Skeletal muscle satellite cell (primary cell): ENCODE results near the gene CAPRIN2.
A peak's percentile ranks its signal among the peaks of the same experiment; 100 is the strongest.

ENCODE experiments used
- H3K27me3 ChIP-seq: 2 replicates; pipeline ENCODE4 v1.7.0; 2013; ENCODE audit warnings: low read length; ENCODE audit not compliant: control insufficient read depth, insufficient read depth
- H3K36me3 ChIP-seq: 2 replicates; pipeline ENCODE4 v1.7.0; 2013; ENCODE audit warnings: mild to moderate bottlenecking, control low read depth, low read length; ENCODE audit not compliant: insufficient read depth
- H3K4me1 ChIP-seq: 2 replicates; pipeline ENCODE4 v1.7.0; 2013; ENCODE audit warnings: low read length; ENCODE audit not compliant: control insufficient read depth, insufficient read depth
- H3K4me2 ChIP-seq: 2 replicates; pipeline ENCODE4 v1.7.0; 2013; ENCODE audit warnings: mild to moderate bottlenecking, low read length
- H3K4me3 ChIP-seq: 2 replicates; pipeline ENCODE4 v1.7.0; 2013; ENCODE audit warnings: low read length
- H3K9ac ChIP-seq: 2 replicates; pipeline ENCODE4 v1.7.0; 2013; ENCODE audit warnings: mild to moderate bottlenecking, low read depth, low read length, moderate library complexity
- H3K9me3 ChIP-seq: replicated peaks from 2 replicates; pipeline ENCODE4 v1.7.0; 2013; ENCODE audit warnings: mild to moderate bottlenecking, control low read depth, low read length

Gene CAPRIN2

DNA sequence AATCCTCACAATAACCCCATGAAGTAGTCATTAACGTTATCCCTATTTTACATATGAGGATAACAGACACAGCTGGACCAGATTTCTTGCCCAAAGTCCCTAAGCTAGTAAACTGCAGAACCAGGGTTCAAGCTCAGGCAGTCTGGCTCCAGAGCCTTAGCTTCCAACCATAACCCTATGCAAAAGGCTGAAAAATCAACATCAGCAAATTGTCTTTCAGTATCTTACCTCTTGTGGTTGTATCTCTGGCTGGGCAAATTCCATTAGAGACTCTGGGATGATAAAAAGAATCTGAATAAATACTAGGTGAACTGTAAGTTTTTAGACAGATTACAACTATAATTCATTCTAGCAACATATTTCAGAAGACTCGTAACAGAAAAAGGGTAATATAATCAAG, 24.7 kb downstream of the CAPRIN2 start:
- Histone ChIP-seq H3K36me3 (peaks cover 64% of the 10 kb centered on the region), H3K9me3 (no peaks in the 10 kb centered on the region), H3K9ac (no peak overlapping the region)

DNA sequence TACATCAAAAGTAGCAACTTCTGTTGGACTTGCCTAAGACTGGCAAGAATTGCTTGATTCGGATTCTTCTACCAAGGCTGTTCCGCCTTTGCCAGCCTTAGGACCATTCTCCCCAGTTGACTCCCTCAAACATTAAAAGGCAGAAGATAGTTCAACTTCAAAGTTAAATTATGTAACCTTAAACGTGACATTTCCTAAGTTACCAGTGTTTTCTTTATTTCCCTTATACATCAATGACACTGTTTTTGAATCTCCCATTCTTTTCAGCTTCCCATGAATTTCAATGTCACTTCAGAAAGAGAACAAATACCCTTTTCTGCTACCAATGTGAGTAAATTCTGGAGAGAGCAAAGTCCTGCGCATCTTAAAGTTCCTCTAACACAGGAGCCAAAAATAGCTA, 25.2 kb downstream of the CAPRIN2 start:
- peaks cover 11% of the 10 kb centered on the region for H3K4me1 ChIP-seq
- no peak overlapping the region for H3K4me2 ChIP-seq
- no peak overlapping the region for H3K4me3 ChIP-seq
- H3K27me3 ChIP-seq: no peaks in the 10 kb centered on the region
- no peak overlapping the region for H3K9ac ChIP-seq
- H3K36me3 ChIP-seq: peaks cover 60% of the 10 kb centered on the region
- H3K9me3 ChIP-seq: no peaks in the 10 kb centered on the region

More for the DNA sequence above, 24.7 kb downstream of the CAPRIN2 start:
- Histone ChIP-seq H3K4me2 (no peak overlapping the region), H3K4me1 (peaks cover 11% of the 10 kb centered on the region), H3K4me3 (no peak overlapping the region), H3K27me3 (no peaks in the 10 kb centered on the region)

DNA sequence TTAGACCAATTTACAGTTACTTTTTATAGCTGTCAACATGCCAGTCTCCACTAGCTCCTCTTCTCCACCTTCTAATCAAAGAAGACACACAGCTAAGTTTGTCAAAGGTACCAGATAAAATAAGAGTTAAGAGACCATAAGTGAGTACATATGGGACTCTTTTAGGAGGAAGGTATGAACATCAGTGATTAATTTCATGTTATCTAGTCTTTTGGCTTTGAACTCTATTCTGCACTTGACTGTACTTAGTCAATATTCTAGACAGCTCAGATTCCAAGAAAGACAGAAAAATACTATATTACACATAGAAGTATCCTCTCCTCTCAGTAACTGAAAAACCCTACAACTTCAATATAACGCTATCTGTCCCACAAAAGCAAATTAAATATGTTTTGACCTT, 28.1 kb downstream of the CAPRIN2 start:
- Histone ChIP-seq H3K4me2 (no peak overlapping the region), H3K27me3 (no peaks in the 10 kb centered on the region)

DNA sequence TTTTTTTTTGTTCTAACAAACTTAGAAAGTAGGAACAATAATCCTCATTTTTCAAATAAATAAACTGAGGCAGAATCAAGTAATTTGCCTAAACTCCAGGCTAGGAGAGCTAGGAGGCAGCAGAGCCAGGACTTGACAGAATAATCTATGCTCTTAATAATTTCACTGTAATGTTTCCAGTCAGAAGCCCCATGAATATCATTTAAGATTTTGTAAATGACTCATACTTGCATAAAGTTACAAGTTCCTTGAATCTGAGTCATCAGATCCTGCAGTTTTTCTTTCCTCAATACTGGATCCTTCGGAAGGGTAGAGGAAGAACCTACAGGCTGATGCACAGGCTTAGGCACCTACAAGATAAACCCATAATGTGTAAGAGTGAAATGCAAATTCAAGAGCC, 29.0 kb downstream of the CAPRIN2 start:
- Histone ChIP-seq H3K36me3 (peaks cover 63% of the 10 kb centered on the region), H3K4me1 (peaks cover 11% of the 10 kb centered on the region), H3K4me2 (peak overlapping the region; percentile 30), H3K9ac (no peak overlapping the region), H3K9me3 (no peaks in the 10 kb centered on the region), H3K4me3 (no peak overlapping the region), H3K27me3 (no peaks in the 10 kb centered on the region)

More for the DNA sequence above, 28.1 kb downstream of the CAPRIN2 start:
- Histone ChIP-seq H3K9ac (no peak overlapping the region), H3K36me3 (peaks cover 63% of the 10 kb centered on the region), H3K4me1 (peaks cover 11% of the 10 kb centered on the region), H3K4me3 (no peak overlapping the region), H3K9me3 (no peaks in the 10 kb centered on the region)

DNA sequence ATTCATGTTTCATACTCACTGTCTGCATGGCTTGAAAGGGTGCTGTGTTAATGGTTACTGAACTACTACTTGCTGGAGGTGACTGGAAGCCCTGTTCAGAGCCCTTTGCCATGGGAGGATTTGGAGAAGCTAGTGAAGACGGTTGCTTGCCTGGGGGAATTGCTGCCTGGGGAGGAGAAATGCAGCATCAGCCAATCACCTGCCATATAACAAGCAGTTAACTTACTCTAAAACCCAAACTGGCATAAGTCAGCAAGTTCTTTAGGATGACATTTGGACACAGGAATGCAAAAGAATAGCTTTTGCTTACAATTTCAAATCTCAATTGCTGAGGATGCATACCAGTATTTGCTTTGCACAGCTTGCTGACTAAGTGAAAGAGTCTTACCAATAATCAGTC, 35.7 kb downstream of the CAPRIN2 start:
- H3K27me3 ChIP-seq: no peaks in the 10 kb centered on the region
- no peaks in the 10 kb centered on the region for H3K4me1 ChIP-seq
- H3K9ac ChIP-seq: no peak overlapping the region
- H3K4me2 ChIP-seq: no peak overlapping the region
- H3K9me3 ChIP-seq: no peaks in the 10 kb centered on the region
- peaks cover 78% of the 10 kb centered on the region for H3K36me3 ChIP-seq
- no peak overlapping the region for H3K4me3 ChIP-seq

DNA sequence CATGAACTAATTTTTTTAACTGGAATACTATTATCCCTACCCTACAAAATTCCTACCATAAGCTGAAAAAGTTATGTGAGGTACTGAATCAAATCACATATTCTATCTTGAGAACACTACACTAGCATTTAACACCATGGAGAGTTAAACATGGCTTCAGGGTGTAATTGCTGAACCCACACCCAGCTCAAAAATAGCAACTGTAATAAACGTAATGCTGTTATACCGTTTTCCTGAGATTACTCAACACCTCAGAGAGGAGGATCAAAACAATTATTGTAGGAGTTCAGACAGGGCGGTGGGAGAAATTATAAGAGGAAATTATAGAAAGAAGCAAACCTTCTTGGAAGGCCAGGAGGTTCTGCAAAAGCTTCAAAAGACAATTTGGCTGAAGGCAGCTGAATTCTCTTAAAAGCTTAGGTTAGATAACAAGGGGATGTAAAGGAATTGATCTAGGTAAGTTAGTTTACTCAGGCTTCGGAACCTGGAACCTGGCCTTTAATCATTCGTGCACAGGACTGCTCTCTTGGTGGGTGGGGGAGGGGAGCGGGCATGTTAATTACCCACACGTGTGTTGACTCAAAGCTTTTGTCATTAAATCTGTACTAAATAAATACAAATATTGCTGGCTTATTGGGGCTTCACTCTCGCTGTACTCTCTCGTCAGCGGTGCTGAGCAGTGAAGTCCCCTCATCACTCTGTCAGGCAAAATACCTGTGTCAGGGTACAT, 47.0 kb downstream of the CAPRIN2 start:
- Histone ChIP-seq H3K36me3 (peaks cover 33% of the 10 kb centered on the region), H3K9ac (no peak overlapping the region), H3K27me3 (no peaks in the 10 kb centered on the region), H3K4me1 (peaks cover 7% of the 10 kb centered on the region), H3K4me2 (no peak overlapping the region), H3K4me3 (no peak overlapping the region), H3K9me3 (no peaks in the 10 kb centered on the region)

DNA sequence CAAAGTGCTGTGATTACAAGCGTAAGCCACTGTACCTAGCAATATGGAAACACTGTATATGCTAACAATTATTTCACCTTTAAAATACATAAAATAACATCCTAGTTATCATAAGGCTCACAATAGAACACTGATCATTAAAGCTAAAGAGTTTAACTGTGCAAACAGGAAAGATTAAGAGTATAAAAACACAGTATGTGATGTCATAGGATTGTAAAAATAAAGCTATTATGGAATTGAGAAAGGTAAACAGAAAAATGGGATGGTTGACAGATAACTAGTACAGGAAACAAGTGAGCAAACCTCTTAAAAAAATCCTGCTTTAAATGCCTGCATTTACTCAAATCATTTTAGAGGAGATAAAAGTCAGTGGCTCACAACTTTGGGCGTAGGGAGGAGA, 48.3 kb downstream of the CAPRIN2 start:
- Histone ChIP-seq H3K27me3 (no peaks in the 10 kb centered on the region), H3K4me2 (no peak overlapping the region), H3K9ac (no peak overlapping the region), H3K4me1 (peaks cover 7% of the 10 kb centered on the region), H3K9me3 (no peaks in the 10 kb centered on the region), H3K36me3 (peaks cover 23% of the 10 kb centered on the region), H3K4me3 (no peak overlapping the region)

DNA sequence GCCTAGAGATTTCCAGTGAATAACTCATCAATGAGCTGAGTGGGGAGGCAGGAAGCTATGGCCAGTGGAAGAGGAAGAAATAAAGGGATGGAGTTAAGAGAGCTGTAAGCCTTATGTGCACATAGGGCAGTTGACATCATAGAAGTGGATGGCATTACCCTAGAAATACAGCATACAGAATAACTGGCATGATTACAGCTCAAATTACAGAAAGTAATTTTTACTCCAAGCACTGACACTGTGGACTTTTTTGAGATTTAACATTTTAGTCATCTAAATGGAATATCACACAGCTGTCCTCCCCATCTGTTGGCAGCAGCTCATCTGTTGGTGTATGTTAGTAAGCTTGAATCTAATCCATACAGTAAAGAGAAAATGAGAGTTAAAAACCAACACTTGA, 53.7 kb downstream of the CAPRIN2 start:
- H3K36me3 ChIP-seq: no peaks in the 10 kb centered on the region
- no peaks in the 10 kb centered on the region for H3K9me3 ChIP-seq
- no peaks in the 10 kb centered on the region for H3K27me3 ChIP-seq
- peaks cover 10% of the 10 kb centered on the region for H3K4me1 ChIP-seq
- H3K4me2 ChIP-seq: no peak overlapping the region
- H3K9ac ChIP-seq: no peak overlapping the region
- no peak overlapping the region for H3K4me3 ChIP-seq

DNA sequence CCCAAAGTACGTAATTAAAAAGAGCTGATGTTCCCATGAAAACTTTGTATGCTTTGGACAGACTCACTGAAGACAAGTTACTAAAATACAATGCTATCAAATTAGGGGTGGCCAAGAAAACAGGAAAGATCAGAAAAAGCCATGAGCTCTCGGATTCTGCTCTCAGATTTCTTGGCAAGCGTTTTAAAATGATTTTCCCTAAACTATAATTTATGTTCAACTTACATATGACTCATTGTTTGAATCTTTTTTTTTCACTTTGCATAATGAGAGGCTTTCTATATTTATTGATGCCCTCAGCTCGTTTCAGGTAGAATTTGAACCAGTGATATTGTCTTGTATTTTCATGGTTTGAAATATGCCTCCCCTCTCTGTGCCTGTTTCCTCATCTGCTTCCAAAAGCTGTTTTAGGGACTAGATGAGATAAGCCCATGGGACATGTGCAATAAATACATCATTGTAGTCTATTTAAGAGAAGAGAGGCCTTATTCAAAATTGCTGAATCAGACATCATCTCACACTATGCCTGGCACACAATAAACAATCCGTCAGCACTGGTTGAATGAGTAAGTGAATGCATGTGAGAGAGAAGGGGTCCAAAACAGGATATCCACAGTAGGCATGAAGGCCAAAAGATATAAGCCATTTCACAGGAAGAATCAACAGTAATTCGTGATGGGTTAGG, 54.4 kb downstream of the CAPRIN2 start:
- Histone ChIP-seq H3K4me2 (no peak overlapping the region), H3K27me3 (no peaks in the 10 kb centered on the region), H3K9ac (no peak overlapping the region), H3K4me1 (peaks cover 12% of the 10 kb centered on the region), H3K9me3 (no peaks in the 10 kb centered on the region), H3K4me3 (no peak overlapping the region), H3K36me3 (no peaks in the 10 kb centered on the region)

DNA sequence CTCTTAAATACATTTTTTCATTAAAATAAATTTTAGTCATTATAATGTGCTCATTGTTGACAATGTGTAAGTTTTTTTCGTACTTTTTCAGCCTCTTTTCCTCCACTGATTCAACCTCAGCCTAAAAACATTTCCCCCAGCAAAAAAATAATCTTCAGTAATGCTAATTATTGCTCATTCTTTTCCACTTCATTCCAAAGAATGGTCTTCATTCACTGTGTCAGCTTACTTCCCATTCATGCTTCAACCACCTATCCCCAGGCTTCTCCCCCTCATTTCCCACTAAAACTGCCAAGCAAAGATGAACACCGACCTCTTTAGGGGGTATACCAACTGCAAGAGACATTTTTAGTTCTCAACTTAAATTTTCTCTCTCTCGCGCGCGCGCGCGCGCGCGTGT, 56.4 kb downstream of the CAPRIN2 start:
- no peak overlapping the region for H3K4me3 ChIP-seq
- no peaks in the 10 kb centered on the region for H3K36me3 ChIP-seq
- no peaks in the 10 kb centered on the region for H3K9me3 ChIP-seq
- peaks cover 25% of the 10 kb centered on the region for H3K4me1 ChIP-seq
- no peak overlapping the region for H3K4me2 ChIP-seq
- no peaks in the 10 kb centered on the region for H3K27me3 ChIP-seq
- H3K9ac ChIP-seq: no peak overlapping the region

DNA sequence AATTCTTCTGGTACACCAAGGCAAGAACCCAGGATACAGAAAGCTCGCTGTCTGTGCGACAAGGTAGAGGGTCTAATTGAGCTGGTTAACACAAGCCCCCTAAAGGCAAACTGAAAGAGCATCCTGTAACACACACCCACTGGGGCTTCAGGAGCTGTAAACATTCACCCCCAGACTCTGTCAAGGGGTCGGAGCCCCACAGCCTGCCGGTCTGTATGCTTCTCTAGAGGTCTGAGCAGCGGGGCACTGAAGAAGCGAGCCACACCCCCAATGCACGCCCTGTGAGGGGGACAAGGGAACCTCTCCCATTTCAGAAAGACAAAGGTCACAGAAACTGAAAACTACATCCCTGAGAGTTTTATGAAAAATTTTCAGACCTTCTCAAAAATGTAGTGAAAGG, 57.8 kb downstream of the CAPRIN2 start:
- H3K9ac ChIP-seq: no peak overlapping the region
- no peaks in the 10 kb centered on the region for H3K36me3 ChIP-seq
- no peak overlapping the region for H3K4me2 ChIP-seq
- peaks cover 39% of the 10 kb centered on the region for H3K4me1 ChIP-seq
- no peaks in the 10 kb centered on the region for H3K27me3 ChIP-seq
- H3K4me3 ChIP-seq: no peak overlapping the region
- no peaks in the 10 kb centered on the region for H3K9me3 ChIP-seq

DNA sequence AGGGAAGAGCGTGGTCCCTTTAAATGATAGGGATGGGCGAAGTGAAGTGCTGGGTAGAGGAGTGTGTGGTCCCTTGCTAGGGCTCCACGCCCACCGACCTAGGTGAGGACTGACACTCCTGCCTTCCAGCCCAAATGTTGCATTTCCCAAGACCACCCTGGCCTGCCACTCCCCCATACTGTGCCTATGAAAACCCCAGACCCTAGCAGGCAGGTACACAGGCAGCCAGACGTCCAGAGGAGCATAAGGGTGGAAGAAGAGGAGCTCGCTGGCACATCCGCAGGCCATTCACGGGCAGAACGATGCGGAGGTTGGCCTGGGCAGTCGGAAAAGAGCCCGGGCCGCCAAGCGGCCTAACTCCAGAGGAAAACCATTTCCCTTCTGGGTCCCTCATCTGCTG, 58.3 kb downstream of the CAPRIN2 start:
- H3K4me2 ChIP-seq: peak overlapping the region; percentile 92
- peaks cover 42% of the 10 kb centered on the region for H3K4me1 ChIP-seq
- H3K36me3 ChIP-seq: no peaks in the 10 kb centered on the region
- peak overlapping the region; percentile 88 for H3K9ac ChIP-seq
- H3K27me3 ChIP-seq: no peaks in the 10 kb centered on the region
- no peaks in the 10 kb centered on the region for H3K9me3 ChIP-seq
- peak overlapping the region; percentile 89 for H3K4me3 ChIP-seq
